ENCODE results near the gene FRMD4A.

Gene FRMD4A

GRCh38 chr10:14131261-14131960 lies 199.3 kb downstream of the FRMD4A start:
- TF ChIP-seq JUND (IDR thresholded peaks at IDR 0.05; ENCODE audit: low read depth) = no peak
- peak in 1 of 2 experiments; percentile 3 for DNase-seq (ENCODE audit: low read depth in 1 of 2, low spot score in 1 of 2)
- in situ Hi-C loops (cut with HindIII; ENCODE audit: low pct_unique_long_range_greater_than_20kb, low sequenced_read_pairs) = no loop called here

GRCh38 chr10:14129770-14130169 lies 201.0 kb downstream of the FRMD4A start:
- in situ Hi-C loops (cut with HindIII; ENCODE audit: low pct_unique_long_range_greater_than_20kb, low sequenced_read_pairs) = no loop called here
- DNase-seq (ENCODE audit: low read depth in 1 of 2, low spot score in 1 of 2) = no peak
- no peak for TF ChIP-seq JUND (IDR thresholded peaks at IDR 0.05; ENCODE audit: low read depth)

- DNase-seq (ENCODE audit: low read depth in 1 of 2, low spot score in 1 of 2) = no peak
- in situ Hi-C loops (cut with HindIII; ENCODE audit: low pct_unique_long_range_greater_than_20kb, low sequenced_read_pairs) = no loop called here
- TF ChIP-seq JUND (IDR thresholded peaks at IDR 0.05; ENCODE audit: low read depth) = no peak
These were observed 202.2 kb downstream of the FRMD4A start for GRCh38 chr10:14128519-14128918.

GRCh38 chr10:14126697-14127440 lies 203.9 kb downstream of the FRMD4A start:
- DNase-seq (ENCODE audit: low read depth in 1 of 2, low spot score in 1 of 2) = peak in 1 of 2 experiments; percentile 42
- in situ Hi-C loops (cut with HindIII; ENCODE audit: low pct_unique_long_range_greater_than_20kb, low sequenced_read_pairs) = no loop called here
- TF ChIP-seq JUND (IDR thresholded peaks at IDR 0.05; ENCODE audit: low read depth) = no peak

- no peak for DNase-seq (ENCODE audit: low read depth in 1 of 2, low spot score in 1 of 2)
- TF ChIP-seq JUND (IDR thresholded peaks at IDR 0.05; ENCODE audit: low read depth) = no peak
- in situ Hi-C loops (cut with HindIII; ENCODE audit: low pct_unique_long_range_greater_than_20kb, low sequenced_read_pairs) = no loop called here
These were observed 205.2 kb downstream of the FRMD4A start for GRCh38 chr10:14125564-14125963.

- in situ Hi-C loops (cut with HindIII; ENCODE audit: low pct_unique_long_range_greater_than_20kb, low sequenced_read_pairs) = no loop called here
- no peak for DNase-seq (ENCODE audit: low read depth in 1 of 2, low spot score in 1 of 2)
- TF ChIP-seq JUND (IDR thresholded peaks at IDR 0.05; ENCODE audit: low read depth) = no peak
These were observed 205.8 kb downstream of the FRMD4A start for GRCh38 chr10:14124941-14125340.

GRCh38 chr10:14123139-14123538 lies 207.6 kb downstream of the FRMD4A start:
- TF ChIP-seq JUND (IDR thresholded peaks at IDR 0.05; ENCODE audit: low read depth) = no peak
- DNase-seq (ENCODE audit: low read depth in 1 of 2, low spot score in 1 of 2) = no peak
- in situ Hi-C loops (cut with HindIII; ENCODE audit: low pct_unique_long_range_greater_than_20kb, low sequenced_read_pairs) = no loop called here

- DNase-seq (ENCODE audit: low read depth in 1 of 2, low spot score in 1 of 2) = no peak
- no peak for TF ChIP-seq JUND (IDR thresholded peaks at IDR 0.05; ENCODE audit: low read depth)
- in situ Hi-C loops (cut with HindIII; ENCODE audit: low pct_unique_long_range_greater_than_20kb, low sequenced_read_pairs) = no loop called here
These were observed 209.9 kb downstream of the FRMD4A start for GRCh38 chr10:14120812-14121211.

GRCh38 chr10:14118953-14119352 lies 211.8 kb downstream of the FRMD4A start:
- no peak for TF ChIP-seq JUND (IDR thresholded peaks at IDR 0.05; ENCODE audit: low read depth)
- in situ Hi-C loops (cut with HindIII; ENCODE audit: low pct_unique_long_range_greater_than_20kb, low sequenced_read_pairs) = no loop called here
- DNase-seq (ENCODE audit: low read depth in 1 of 2, low spot score in 1 of 2) = no peak

GRCh38 chr10:14116837-14117236 lies 213.9 kb downstream of the FRMD4A start:
- no peak for TF ChIP-seq JUND (IDR thresholded peaks at IDR 0.05; ENCODE audit: low read depth)
- no peak for DNase-seq (ENCODE audit: low read depth in 1 of 2, low spot score in 1 of 2)
- in situ Hi-C loops (cut with HindIII; ENCODE audit: low pct_unique_long_range_greater_than_20kb, low sequenced_read_pairs) = no loop called here

- no peak for DNase-seq (ENCODE audit: low read depth in 1 of 2, low spot score in 1 of 2)
- TF ChIP-seq JUND (IDR thresholded peaks at IDR 0.05; ENCODE audit: low read depth) = no peak
- in situ Hi-C loops (cut with HindIII; ENCODE audit: low pct_unique_long_range_greater_than_20kb, low sequenced_read_pairs) = no loop called here
These were observed 214.7 kb downstream of the FRMD4A start for GRCh38 chr10:14116021-14116420.

GRCh38 chr10:14114791-14115190 lies 215.9 kb downstream of the FRMD4A start:
- no peak for TF ChIP-seq JUND (IDR thresholded peaks at IDR 0.05; ENCODE audit: low read depth)
- DNase-seq (ENCODE audit: low read depth in 1 of 2, low spot score in 1 of 2) = no peak
- in situ Hi-C loops (cut with HindIII; ENCODE audit: low pct_unique_long_range_greater_than_20kb, low sequenced_read_pairs) = no loop called here

- DNase-seq (ENCODE audit: low read depth in 1 of 2, low spot score in 1 of 2) = no peak
- TF ChIP-seq JUND (IDR thresholded peaks at IDR 0.05; ENCODE audit: low read depth) = no peak
- in situ Hi-C loops (cut with HindIII; ENCODE audit: low pct_unique_long_range_greater_than_20kb, low sequenced_read_pairs) = no loop called here
These were observed 218.7 kb downstream of the FRMD4A start for GRCh38 chr10:14112056-14112455.
